Measurements from ENCODE around the gene DYNC1LI1. TPM values are rescaled to one million over a fixed set of nuclear protein-coding genes. Genes with fewer than 3 reads are reported as not detected.

DYNC1LI1 gene
- total RNA-seq, 4 donors from 2014 or later: 23.5 to 46.0 (median 26.5) TPM

DNA sequence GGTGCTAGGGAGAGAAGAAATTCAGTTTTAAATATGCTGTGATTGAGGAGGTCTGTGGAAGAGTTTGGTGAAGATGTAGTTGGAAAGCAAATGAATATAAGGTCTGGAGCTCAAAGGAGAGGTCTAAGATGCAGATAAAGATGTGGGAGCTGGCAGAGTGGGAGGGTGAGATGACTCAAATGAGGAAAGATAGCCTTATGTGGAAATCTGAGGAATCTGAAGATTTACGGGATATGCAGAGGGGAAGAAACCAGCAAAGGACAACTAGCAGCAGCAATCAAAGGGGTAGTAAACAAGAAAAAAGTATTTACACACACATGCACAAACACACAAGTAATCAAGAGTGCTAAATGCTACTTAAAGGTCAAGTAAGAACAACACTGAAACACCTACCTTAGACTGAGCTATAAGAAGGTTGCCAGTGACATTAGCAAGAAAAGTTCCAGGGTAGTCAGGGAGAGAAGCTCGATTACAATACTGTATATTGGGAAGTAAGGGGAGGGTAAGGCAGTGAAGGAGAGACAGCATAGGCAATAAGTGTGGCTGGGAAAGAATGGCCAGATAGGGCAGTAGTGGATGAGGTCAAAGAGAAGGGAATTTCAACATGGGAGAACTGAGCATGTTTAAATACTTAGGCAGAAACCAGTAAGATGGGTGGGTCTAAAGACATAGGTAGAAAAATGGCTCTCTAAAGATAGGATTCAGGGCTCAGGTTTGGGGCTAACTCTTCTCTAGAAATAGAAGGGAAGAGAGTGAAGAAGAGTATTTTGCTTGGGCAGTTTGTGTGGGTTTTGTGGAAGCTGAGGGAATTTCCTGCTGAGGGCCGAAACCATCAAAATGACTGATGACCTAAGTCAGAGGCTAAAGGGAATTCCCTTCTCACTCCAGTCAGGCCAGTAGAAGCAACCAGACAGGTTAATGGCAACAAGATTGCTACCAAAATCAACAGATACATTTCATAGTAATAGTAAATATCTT lies 76.9 kb downstream of the DYNC1LI1 start:
- Histone ChIP-seq H3K4me1 (peaks cover 4 to 7% of the 10 kb centered on the region in 2 donors), H3K9me3 (no peaks in the 10 kb centered on the region), H3K27me3 (no peaks in the 10 kb centered on the region), H3K27ac (no peak overlapping the region), H3K4me3 (replicated peaks in 1 of 3) (no peak overlapping the region), H3K36me3 (no peaks in the 10 kb centered on the region)
- DNase-seq: no peak
- WGBS, 2 donors: 76 to 89% methylated on average over 3 of the region's 3 CpGs
- TF ChIP-seq, protein P1, sequence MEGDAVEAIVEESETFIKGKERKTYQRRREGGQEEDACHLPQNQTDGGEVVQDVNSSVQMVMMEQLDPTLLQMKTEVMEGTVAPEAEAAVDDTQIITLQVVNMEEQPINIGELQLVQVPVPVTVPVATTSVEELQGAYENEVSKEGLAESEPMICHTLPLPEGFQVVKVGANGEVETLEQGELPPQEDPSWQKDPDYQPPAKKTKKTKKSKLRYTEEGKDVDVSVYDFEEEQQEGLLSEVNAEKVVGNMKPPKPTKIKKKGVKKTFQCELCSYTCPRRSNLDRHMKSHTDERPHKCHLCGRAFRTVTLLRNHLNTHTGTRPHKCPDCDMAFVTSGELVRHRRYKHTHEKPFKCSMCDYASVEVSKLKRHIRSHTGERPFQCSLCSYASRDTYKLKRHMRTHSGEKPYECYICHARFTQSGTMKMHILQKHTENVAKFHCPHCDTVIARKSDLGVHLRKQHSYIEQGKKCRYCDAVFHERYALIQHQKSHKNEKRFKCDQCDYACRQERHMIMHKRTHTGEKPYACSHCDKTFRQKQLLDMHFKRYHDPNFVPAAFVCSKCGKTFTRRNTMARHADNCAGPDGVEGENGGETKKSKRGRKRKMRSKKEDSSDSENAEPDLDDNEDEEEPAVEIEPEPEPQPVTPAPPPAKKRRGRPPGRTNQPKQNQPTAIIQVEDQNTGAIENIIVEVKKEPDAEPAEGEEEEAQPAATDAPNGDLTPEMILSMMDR (IDR thresholded peaks at IDR 0.05): no peak
- no peak for TF ChIP-seq POLR2A (IDR thresholded peaks at IDR 0.05)
- intact Hi-C loops (cut with DNase I): no loop called here

DNA sequence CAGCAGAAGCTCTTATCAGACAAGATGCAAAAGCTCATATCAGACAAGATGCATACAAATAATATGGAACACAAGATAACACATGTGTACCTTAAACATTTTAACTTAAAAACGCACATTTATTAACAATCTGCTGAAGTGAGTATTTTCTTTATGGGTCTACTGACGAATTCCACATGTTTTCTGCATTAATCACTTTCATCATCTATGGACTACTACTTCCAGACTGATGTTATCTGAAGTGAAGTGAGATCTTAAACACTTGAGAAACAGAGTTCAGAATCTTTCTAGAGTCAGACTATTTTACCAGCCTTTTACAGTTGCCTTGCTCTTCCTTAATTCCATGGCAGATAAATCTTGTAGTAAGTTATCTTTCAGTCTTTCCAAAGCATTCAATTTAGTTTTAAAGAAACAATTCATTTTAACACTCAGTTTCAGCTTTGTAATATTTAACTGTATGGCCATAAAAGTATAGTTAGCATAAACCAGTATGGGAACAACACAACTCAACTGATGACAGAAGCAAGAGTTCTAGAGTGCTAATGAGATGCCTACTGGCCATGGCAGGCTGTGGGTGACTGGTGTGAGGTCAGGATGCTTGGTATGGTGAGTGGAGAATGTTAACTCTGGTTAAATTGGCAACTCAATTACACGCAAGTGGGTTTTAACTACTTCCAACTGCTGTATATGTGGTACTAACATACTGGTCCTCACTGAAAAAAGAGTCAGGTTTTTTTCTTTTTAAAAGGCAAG lies 77.8 kb downstream of the DYNC1LI1 start:
- Histone ChIP-seq H3K4me1 (peaks cover 7 to 14% of the 10 kb centered on the region in 2 donors), H3K27me3 (no peaks in the 10 kb centered on the region), H3K9me3 (no peaks in the 10 kb centered on the region), H3K36me3 (no peaks in the 10 kb centered on the region), H3K27ac (no peak overlapping the region), H3K4me3 (replicated peaks in 1 of 3) (no peak overlapping the region)
- TF ChIP-seq POLR2A (IDR thresholded peaks at IDR 0.05): no peak
- TF ChIP-seq, protein P1 (IDR thresholded peaks at IDR 0.05): no peak
- intact Hi-C loops (cut with DNase I): no loop called here
- WGBS, 2 donors: 76 to 90% methylated on average over 3 of the region's 3 CpGs
- no peak for DNase-seq

DNA sequence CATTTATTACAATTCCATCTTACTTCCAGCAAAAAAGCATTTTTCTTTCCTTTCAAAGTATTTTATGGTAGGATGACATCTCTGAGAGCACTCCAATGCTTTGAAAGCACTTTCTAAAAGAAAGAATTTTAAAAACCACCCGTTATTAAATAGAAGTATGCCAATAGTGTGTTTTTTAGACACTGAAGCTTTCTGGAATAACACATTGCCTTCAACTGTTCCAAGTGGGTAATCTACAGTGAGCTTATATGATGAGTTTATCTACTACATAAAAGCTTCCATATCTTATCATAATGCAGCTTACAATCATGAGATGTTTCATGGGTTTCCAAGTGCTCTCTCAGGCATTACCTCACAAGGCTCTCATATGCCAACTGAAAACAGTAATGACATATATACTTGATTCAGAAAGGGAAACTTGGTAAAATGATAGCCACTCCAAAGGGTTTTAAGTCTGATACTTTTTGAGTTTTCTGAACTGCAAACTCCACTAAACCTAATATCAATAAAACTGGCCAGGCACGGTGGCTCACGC lies 82.1 kb downstream of the DYNC1LI1 start:
- peaks cover 9 to 22% of the 10 kb centered on the region in 2 donors for H3K4me1 ChIP-seq
- DNase-seq: no peak
- no peaks in the 10 kb centered on the region for H3K9me3 ChIP-seq
- 70 to 75% methylated on average over 3 of the region's 3 CpGs for WGBS, 2 donors
- H3K27me3 ChIP-seq: no peaks in the 10 kb centered on the region
- H3K4me3 ChIP-seq (replicated peaks in 1 of 3): no peak overlapping the region
- peaks cover 0 to 3% of the 10 kb centered on the region in 2 donors for H3K36me3 ChIP-seq
- intact Hi-C loops (cut with DNase I): no loop called here
- peak overlapping the region in 2 of 3 donors; percentile 63 to 76 for H3K27ac ChIP-seq
- TF ChIP-seq, protein P1 (IDR thresholded peaks at IDR 0.05): no peak
- no peak for TF ChIP-seq POLR2A (IDR thresholded peaks at IDR 0.05)

DNA sequence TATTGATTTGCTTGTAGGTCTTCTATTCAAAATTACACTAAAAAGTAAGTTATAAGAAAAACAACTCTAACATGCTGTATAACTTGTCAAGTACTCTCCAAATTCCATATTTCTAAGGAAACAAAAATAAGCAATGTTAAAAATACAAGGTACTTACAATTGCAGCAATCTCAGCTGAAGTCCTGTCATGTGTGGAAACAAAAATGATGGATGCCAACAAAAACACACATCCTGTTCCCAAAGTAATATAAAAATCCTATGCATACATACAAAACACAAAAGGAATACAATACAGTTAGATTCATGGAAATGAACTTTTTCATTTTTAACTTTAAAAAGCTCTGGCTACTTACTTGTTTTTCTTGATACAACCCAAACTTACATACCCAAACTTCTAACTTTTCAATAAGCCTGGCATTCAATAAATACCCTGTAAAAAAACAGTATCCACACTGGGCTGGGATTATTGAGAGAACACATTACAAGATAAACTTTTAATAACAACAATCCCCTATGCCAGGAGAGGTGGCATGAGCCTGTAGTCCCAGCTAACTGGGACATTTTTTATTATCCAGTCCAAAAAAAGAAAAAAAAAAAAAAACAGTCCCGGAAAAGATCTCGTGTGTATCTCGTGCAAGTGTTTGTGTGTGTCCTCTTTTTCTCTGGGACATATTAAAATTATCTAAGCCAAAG lies 82.7 kb downstream of the DYNC1LI1 start:
- H3K4me3 ChIP-seq (replicated peaks in 1 of 3): no peak overlapping the region
- WGBS, 2 donors: 65 to 73% methylated on average over 3 of the region's 3 CpGs
- intact Hi-C loops (cut with DNase I): no loop called here
- H3K4me1 ChIP-seq: peaks cover 9 to 22% of the 10 kb centered on the region in 2 donors
- peak overlapping the region in 2 of 3 donors; percentile 63 to 76 for H3K27ac ChIP-seq
- peaks cover 0 to 3% of the 10 kb centered on the region in 2 donors for H3K36me3 ChIP-seq
- no peak for TF ChIP-seq POLR2A (IDR thresholded peaks at IDR 0.05)
- TF ChIP-seq, protein P1 (IDR thresholded peaks at IDR 0.05): no peak
- no peak for DNase-seq
- no peaks in the 10 kb centered on the region for H3K9me3 ChIP-seq
- no peaks in the 10 kb centered on the region for H3K27me3 ChIP-seq
